Spleen (tissue), 11 donors: ENCODE results near the gene LRRC4C. TPM values are rescaled to one million over a fixed set of nuclear protein-coding genes. Genes with fewer than 3 reads are reported as not detected.
"Not testable (repeated sequence)": the region's sequence is repeated elsewhere in the genome, so short reads cannot be mapped to it uniquely, and the experiment has no call there.

Experiments used
- DNase-seq: peaks from one replicate; pipeline ENCODE4 v3.0.0-alpha.2; 2020
- H3K27ac ChIP-seq, 8 donors: fragments of 200-600 bp; sonication (generic) in 7 of 8; 1 replicate in 4 of 8; 2 replicates in 4 of 8; pipeline versions ENCODE4 v1.5.0 to v1.8.0; 2016 to 2021; ENCODE audit warnings: inconsistent platforms in 4 of 8, mild to moderate bottlenecking in 4 of 8, moderate library complexity in 1 of 8
- H3K27me3 ChIP-seq, 7 donors: fragments of 200-600 bp; sonication (generic) in 6 of 7; replicated peaks in 1 of 7; 1 replicate in 4 of 7; 2 replicates in 3 of 7; pipeline versions ENCODE4 v1.5.0 to v1.8.0; 2016 to 2021; ENCODE audit warnings: inconsistent platforms in 3 of 7, mild to moderate bottlenecking in 1 of 7
- H3K36me3 ChIP-seq, 6 donors: fragments of 200-600 bp; sonication (generic) in 5 of 6; 1 replicate in 4 of 6; 2 replicates in 2 of 6; pipeline versions ENCODE4 v1.5.0 to v1.8.0; 2016 to 2021; ENCODE audit warnings: inconsistent platforms in 2 of 6
- H3K4me1 ChIP-seq, 6 donors: fragments of 200-600 bp; sonication (generic) in 5 of 6; 1 replicate in 3 of 6; 2 replicates in 3 of 6; pipeline versions ENCODE4 v1.5.0 to v1.8.0; 2016 to 2021; ENCODE audit warnings: inconsistent platforms in 3 of 6
- H3K4me3 ChIP-seq, 8 donors: fragments of 200-600 bp; sonication (generic) in 7 of 8; 1 replicate in 4 of 8; 2 replicates in 4 of 8; pipeline versions ENCODE4 v1.5.0 to v1.8.0; 2016 to 2021; ENCODE audit warnings: inconsistent platforms in 4 of 8, mild to moderate bottlenecking in 4 of 8, moderate library complexity in 2 of 8
- H3K9me3 ChIP-seq, 8 donors: fragments of 200-600 bp; sonication (generic) in 7 of 8; 1 replicate in 4 of 8; 2 replicates in 4 of 8; pipeline versions ENCODE4 v1.5.0 to v1.8.0; 2016 to 2021; ENCODE audit warnings: inconsistent platforms in 4 of 8
- POLR2A ChIP-seq, 3 donors: fragments of 450-650 bp; IDR thresholded peaks; one replicate each; pipeline ENCODE4 v1.5.1; 2017; ENCODE audit warnings: antibody characterized with exemption in 3 of 3, mild to moderate bottlenecking in 1 of 3
- POLR2AphosphoS5 ChIP-seq, 3 donors: sonication (generic); formaldehyde crosslinking; IDR thresholded peaks; one replicate each; pipeline ENCODE4 v1.5.1; 2017; ENCODE audit warnings: antibody characterized with exemption in 3 of 3
- WGBS, 5 donors: extraction: QIAGEN DNeasy Blood & Tissue Kit in 3 of 5; methylation state at CpG; one replicate each; pipeline versions ENCODE4 v1.1.5 to v1.1.7; 2013 to 2018; 5-methylcytosine and 5-hydroxymethylcytosine counted together
- intact Hi-C: fragments of 100-400 bp; cut with DNase I; formaldehyde crosslinking; loops from one replicate; pipeline ENCODE4 v1.15.0; 2023; ENCODE audit warnings: low total_unique reads
- polyA plus RNA-seq, 3 donors: library from polyadenylated mRNA; stranded (reverse); fragments of 200-250 nt; gene quantifications; one replicate each; pipeline ENCODE4 v1.2.1, GENCODE V29; 2013
- total RNA-seq, 7 donors: library from RNA; depleted of rRNA in 3 of 7; stranded (reverse); fragments of >200 nt in 3 of 7; fragmentation: NEBNext Ultra II Directional in 4 of 7; extraction: Animal tissue kit (Norgen Biotek cat#: 25700) in 4 of 7; gene quantifications; one replicate each; pipeline versions ENCODE4 v1.1.0 to v1.2.1, GENCODE V29; 2016 to 2021
- TF ChIP-seq, protein P1 (sequence below), 11 experiments: fragments of 200-600 bp in 7 of 11; fragments of 450-650 bp in 4 of 11; sonication (generic) in 4 of 11; IDR thresholded peaks in 8 of 11; conservative IDR thresholded peaks in 3 of 11; 1 replicate in 7 of 11; 2 replicates in 4 of 11; pipeline versions ENCODE4 v1.4.0 to v1.8.0; 2016 to 2021; ENCODE audit warnings: antibody characterized with exemption in 11 of 11, inconsistent platforms in 4 of 11, mild to moderate bottlenecking in 1 of 11
- donor health status: healthy with polysubstance abuse.
- donor health status: DM: no; HTN: no; CAD: no; lungs with moderate emphysema.
- donor health status: DM: no; HTN: no; CAD: no.
- donor health status: Bipolar disorder and iron deficiency.
- donor health status: healthy.
- donor health status: DM: no; HTN: no; CAD: no.
- donor health status: DM: yes; HTN: yes; CAD: no.

Gene LRRC4C
- total and polyA plus RNA-seq, 10 donors: 0.15 to 8.9 (median 1.9) TPM

DNA sequence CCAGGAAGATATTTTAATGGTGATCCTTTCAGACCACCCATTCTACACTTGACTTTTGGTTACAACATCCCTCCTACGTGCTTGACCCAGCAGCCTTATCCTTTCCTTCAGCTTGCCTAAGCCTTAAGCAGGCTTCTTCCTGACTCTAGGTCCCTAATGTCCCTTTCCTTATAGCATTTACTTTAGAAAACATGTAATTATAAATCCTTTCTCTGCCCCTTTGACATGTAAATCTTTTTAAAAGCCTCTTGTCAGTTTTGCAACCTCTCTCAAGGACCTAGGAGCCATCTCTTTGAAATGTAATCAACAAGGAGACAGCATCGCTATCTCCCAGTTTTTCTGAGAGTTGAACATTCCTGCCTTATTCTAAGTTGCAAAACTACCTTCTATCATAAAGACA is 1255.2 kb downstream of the LRRC4C start:
- no peaks in the 10 kb centered on the region for H3K4me1 ChIP-seq
- H3K36me3 ChIP-seq: no peaks in the 10 kb centered on the region
- no peak for DNase-seq
- intact Hi-C loops: no loop called here
- H3K27me3 ChIP-seq: no peaks in the 10 kb centered on the region
- no peaks in the 10 kb centered on the region for H3K9me3 ChIP-seq
- 59 to 78% (median 70%) methylated on average over 2 of the region's 2 CpGs for WGBS, 5 donors
- no peak overlapping the region for H3K4me3 ChIP-seq
- no peak overlapping the region for H3K27ac ChIP-seq
- TF ChIP-seq POLR2A (IDR thresholded peaks at IDR 0.05) (no peak), POLR2AphosphoS5 (IDR thresholded peaks at IDR 0.05) (no peak)
- TF ChIP-seq, protein P1, sequence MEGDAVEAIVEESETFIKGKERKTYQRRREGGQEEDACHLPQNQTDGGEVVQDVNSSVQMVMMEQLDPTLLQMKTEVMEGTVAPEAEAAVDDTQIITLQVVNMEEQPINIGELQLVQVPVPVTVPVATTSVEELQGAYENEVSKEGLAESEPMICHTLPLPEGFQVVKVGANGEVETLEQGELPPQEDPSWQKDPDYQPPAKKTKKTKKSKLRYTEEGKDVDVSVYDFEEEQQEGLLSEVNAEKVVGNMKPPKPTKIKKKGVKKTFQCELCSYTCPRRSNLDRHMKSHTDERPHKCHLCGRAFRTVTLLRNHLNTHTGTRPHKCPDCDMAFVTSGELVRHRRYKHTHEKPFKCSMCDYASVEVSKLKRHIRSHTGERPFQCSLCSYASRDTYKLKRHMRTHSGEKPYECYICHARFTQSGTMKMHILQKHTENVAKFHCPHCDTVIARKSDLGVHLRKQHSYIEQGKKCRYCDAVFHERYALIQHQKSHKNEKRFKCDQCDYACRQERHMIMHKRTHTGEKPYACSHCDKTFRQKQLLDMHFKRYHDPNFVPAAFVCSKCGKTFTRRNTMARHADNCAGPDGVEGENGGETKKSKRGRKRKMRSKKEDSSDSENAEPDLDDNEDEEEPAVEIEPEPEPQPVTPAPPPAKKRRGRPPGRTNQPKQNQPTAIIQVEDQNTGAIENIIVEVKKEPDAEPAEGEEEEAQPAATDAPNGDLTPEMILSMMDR (IDR thresholded peaks at IDR 0.05 in 8 of 11, conservative IDR thresholded peaks at IDR 0.05 in 3 of 11): no peak

DNA sequence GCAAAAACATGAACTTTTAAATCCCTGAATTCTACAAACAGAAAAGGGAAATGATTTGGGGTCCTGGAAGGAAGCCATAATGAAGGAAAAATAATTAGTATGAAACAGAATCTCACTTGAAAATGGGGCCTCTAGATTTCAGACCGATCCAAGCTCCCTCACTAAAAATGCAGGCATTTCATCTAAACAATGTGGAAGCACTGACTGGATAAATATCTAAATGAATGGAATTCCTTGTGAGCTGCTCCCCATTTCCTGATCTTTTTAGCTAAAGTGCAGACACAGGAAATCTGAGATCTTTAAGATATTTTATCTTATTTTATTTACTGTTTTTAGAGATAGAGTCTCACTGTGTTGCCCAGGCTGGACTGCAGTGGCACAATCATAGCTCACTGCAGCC is 1255.8 kb downstream of the LRRC4C start:
- no peaks in the 10 kb centered on the region for H3K27me3 ChIP-seq
- no peaks in the 10 kb centered on the region for H3K36me3 ChIP-seq
- intact Hi-C loops: no loop called here
- H3K4me3 ChIP-seq: no peak overlapping the region
- TF ChIP-seq POLR2A (IDR thresholded peaks at IDR 0.05) (no peak), POLR2AphosphoS5 (IDR thresholded peaks at IDR 0.05) (no peak)
- TF ChIP-seq, protein P1 (IDR thresholded peaks at IDR 0.05 in 8 of 11, conservative IDR thresholded peaks at IDR 0.05 in 3 of 11): no peak
- no peak overlapping the region for H3K27ac ChIP-seq
- H3K4me1 ChIP-seq: no peaks in the 10 kb centered on the region
- no peak for DNase-seq
- WGBS, 5 donors: 20 to 38% (median 26%) methylated on average over 1 of the region's 1 CpG
- H3K9me3 ChIP-seq: no peaks in the 10 kb centered on the region

DNA sequence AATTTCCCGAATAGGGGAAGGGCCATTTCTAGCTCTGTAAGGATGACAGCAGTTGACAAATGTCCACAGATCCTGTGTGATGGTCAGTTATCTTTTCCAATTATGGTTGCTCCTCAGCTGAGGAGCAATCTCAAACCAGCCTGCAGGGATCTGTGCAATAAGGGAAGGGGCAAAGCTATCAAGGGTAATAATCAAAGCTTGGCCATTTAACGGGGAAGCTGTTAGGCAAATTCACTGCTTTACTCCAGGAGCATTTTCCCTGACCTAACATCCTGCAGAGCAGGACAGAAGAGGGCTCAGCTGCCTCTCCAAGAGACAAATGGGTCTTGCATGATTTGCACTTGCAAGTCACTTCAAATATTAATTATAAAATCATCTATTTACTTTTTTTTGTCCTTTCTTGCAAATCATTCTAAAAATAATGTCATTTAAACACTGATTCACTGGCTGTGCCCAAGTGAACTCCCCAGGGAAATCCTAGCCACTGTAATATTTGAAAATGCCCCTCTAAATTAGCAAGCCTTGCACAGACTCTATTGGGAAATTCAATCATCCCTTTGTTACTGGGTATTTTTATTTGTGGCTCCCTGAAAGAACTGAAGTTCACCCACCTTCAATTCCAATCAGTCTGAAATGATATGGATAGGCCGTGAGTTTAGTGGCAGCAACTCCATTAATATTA is 1256.7 kb downstream of the LRRC4C start:
- Histone ChIP-seq H3K4me1 (no peaks in the 10 kb centered on the region), H3K27me3 (no peaks in the 10 kb centered on the region), H3K4me3 (no peak overlapping the region), H3K9me3 (no peaks in the 10 kb centered on the region), H3K36me3 (no peaks in the 10 kb centered on the region), H3K27ac (no peak overlapping the region)
- no peak for DNase-seq
- WGBS, 5 donors: 46 to 58% (median 52%) methylated on average over 3 of the region's 3 CpGs
- intact Hi-C loops: no loop called here
- no peak for TF ChIP-seq POLR2AphosphoS5 (IDR thresholded peaks at IDR 0.05)
- TF ChIP-seq, protein P1 (IDR thresholded peaks at IDR 0.05 in 8 of 11, conservative IDR thresholded peaks at IDR 0.05 in 3 of 11): no peak
- no peak for TF ChIP-seq POLR2A (IDR thresholded peaks at IDR 0.05)

DNA sequence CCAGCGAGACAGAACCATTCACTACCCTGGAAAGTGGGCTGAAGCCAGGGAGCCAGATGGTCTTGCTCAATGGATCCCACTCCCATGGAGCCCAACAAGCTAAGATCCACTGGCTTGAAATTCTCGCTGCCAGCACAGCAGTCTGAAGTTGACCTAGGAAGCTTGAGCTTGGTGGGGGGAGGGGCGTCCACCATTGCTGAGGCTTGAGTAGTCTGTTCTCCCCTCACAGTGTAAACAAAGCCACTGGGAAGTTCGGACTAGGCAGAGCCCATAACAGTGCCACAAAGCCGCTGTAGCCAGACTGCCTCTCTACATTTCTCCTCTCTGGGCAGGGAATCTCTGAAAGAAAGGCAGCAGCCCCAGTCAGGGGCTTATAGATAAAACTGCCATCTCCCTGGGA is 1266.9 kb downstream of the LRRC4C start:
- H3K27ac ChIP-seq, H3K4me1 ChIP-seq, intact Hi-C loops, H3K27me3 ChIP-seq, DNase-seq, H3K9me3 ChIP-seq, H3K36me3 ChIP-seq, H3K4me3 ChIP-seq: not testable (repeated sequence)
- WGBS, 5 donors: 72 to 87% (median 82%) methylated on average over 5 of the region's 5 CpGs

DNA sequence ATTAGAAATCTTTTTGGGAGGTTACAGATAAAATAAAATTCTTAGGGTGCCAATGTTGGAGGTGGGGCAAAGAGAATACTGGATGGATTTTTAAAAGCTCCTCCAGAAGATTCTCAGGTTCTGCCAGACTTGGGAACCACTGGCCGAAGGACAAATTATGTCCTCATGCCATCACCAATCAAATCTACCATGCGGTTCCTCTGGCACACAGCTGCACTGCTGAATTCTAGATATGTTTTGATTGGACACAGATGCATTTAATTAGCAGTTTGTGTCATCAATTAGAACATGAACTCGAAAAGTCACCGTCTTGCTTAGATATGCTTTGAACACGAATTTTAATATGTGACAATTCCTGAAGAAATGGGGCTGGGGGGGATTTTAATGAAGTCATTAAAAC is 1269.2 kb downstream of the LRRC4C start:
- intact Hi-C loops: no loop called here

More for the DNA sequence above, 1269.2 kb downstream of the LRRC4C start:
- Histone ChIP-seq H3K9me3 (no peaks in the 10 kb centered on the region), H3K27ac (no peak overlapping the region), H3K4me3 (no peak overlapping the region), H3K36me3 (no peaks in the 10 kb centered on the region), H3K27me3 (no peaks in the 10 kb centered on the region), H3K4me1 (no peaks in the 10 kb centered on the region)
- 72 to 80% (median 74%) methylated on average over 5 of the region's 5 CpGs for WGBS, 5 donors
- DNase-seq: no peak
- TF ChIP-seq POLR2AphosphoS5 (IDR thresholded peaks at IDR 0.05): no peak
- TF ChIP-seq, protein P1 (IDR thresholded peaks at IDR 0.05 in 8 of 11, conservative IDR thresholded peaks at IDR 0.05 in 3 of 11): no peak
- TF ChIP-seq POLR2A (IDR thresholded peaks at IDR 0.05): no peak
